ENCODE measurements around the gene CD46. TPM values are rescaled to one million over a fixed set of nuclear protein-coding genes. Genes with fewer than 3 reads are reported as not detected.
A peak's percentile ranks its signal among the peaks of the same experiment; 100 is the strongest.

CD46 gene
- total RNA-seq, 2 experiments from 2014 or later: 94.1 to 98.3 TPM

GRCh38 chr1:207811920-207812720, 60.3 kb downstream of the CD46 start:
- Mint-ChIP-seq H3K27ac (no peak overlapping the region), H3K36me3 (ENCODE audit: low read depth) (peaks cover 62% of the 10 kb centered on the region), H3K4me3 (no peak overlapping the region), H3K27me3 (ENCODE audit: low read depth) (no peaks in the 10 kb centered on the region), H3K9me3 (ENCODE audit: insufficient read depth) (no peaks in the 10 kb centered on the region), H3K4me1 (ENCODE audit: low read depth) (peaks cover 37% of the 10 kb centered on the region)
- ATAC-seq (no peak), DNase-seq (no peak)
- ChIA-PET CTCF (interaction anchor here (0.9 to 2.4 kb wide), 6 partner anchors 10 to 151 kb away, joined by 3 to 10 read pairs (median 4); no protein-coding TSS in a partner anchor), POLR2A (no interaction called here)

DNA sequence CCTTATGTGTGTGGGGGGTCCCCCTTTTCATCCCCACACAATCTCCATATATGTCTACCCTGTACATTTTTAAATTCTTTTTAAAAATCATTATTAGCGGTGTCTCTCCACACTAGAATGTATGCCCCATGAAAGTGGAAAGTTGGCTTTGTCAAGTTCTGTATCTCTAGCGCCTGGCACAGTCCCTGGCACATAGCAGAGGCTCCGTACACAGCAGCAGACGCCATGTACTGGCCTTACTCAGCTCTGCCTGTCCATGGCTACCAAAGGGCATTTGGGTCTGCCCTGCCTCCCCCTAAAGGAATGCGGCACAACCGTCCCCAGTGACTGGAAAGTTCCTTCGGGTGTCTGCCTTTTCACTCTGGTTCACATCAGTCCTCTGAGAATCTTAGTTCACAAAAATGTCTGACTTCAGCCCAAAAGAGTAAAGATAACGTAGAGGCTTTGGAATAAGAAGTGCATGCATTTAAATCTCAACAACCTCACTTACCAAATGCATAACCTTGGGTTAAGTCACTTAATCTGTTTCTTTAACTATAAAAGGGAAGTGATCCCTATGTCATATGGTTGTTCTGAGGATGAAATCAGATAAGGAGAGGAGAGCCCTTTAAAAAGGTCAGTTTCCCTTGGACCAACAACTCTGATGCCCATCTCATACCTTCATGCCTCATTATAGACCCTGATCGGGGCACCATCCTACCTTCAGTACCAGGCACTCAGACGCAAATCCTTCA, 61.1 kb downstream of the CD46 start:
- no peak for DNase-seq
- H3K4me3 Mint-ChIP-seq: no peak overlapping the region
- peaks cover 60% of the 10 kb centered on the region for H3K36me3 Mint-ChIP-seq (ENCODE audit: low read depth)
- H3K27me3 Mint-ChIP-seq (ENCODE audit: low read depth): no peaks in the 10 kb centered on the region
- no peak for ATAC-seq
- ChIA-PET CTCF (interaction anchor here (1.2 to 2.4 kb wide), 3 partner anchors 19 to 150 kb away, joined by 3 to 10 read pairs (median 6); no protein-coding TSS in a partner anchor), POLR2A (no interaction called here)
- no peak overlapping the region for H3K27ac Mint-ChIP-seq
- peaks cover 35% of the 10 kb centered on the region for H3K4me1 Mint-ChIP-seq (ENCODE audit: low read depth)
- H3K9me3 Mint-ChIP-seq (ENCODE audit: insufficient read depth): no peaks in the 10 kb centered on the region

DNA sequence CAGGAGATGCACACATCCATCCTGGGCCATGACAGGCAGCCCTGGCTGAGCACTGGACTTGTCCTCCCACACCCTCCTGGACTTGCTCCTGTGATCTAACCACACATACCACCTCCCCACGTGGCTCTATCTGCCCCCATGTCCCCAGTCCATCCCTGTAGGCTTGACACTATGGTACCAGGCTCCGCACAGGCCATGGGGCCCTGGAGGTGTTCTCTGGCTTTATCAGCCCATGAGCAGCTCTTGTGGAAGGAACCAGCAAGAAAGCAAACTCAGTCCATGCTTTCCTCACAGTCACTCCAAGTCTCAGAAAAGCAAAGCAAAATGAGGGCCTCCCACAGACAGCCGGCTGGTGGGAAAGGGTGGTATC, 61.6 kb downstream of the CD46 start:
- no peak for ATAC-seq
- H3K27ac Mint-ChIP-seq: no peak overlapping the region
- DNase-seq: no peak
- CTCF ChIA-PET: interaction anchor here (0.8 to 1.3 kb wide), 2 partner anchors 60 to 150 kb away, joined by 3 to 6 read pairs; no protein-coding TSS in a partner anchor
- no peaks in the 10 kb centered on the region for H3K27me3 Mint-ChIP-seq (ENCODE audit: low read depth)
- POLR2A ChIA-PET: no interaction called here
- H3K9me3 Mint-ChIP-seq (ENCODE audit: insufficient read depth): no peaks in the 10 kb centered on the region
- peaks cover 30% of the 10 kb centered on the region for H3K4me1 Mint-ChIP-seq (ENCODE audit: low read depth)
- no peak overlapping the region for H3K4me3 Mint-ChIP-seq
- H3K36me3 Mint-ChIP-seq (ENCODE audit: low read depth): peaks cover 55% of the 10 kb centered on the region

GRCh38 chr1:207813946-207814345, 62.1 kb downstream of the CD46 start:
- DNase-seq: no peak
- Mint-ChIP-seq H3K27ac (no peak overlapping the region), H3K9me3 (ENCODE audit: insufficient read depth) (no peaks in the 10 kb centered on the region), H3K4me1 (ENCODE audit: low read depth) (peaks cover 30% of the 10 kb centered on the region), H3K27me3 (ENCODE audit: low read depth) (no peaks in the 10 kb centered on the region), H3K36me3 (ENCODE audit: low read depth) (peaks cover 52% of the 10 kb centered on the region), H3K4me3 (no peak overlapping the region)
- POLR2A ChIA-PET: no interaction called here
- no peak for ATAC-seq
- CTCF ChIA-PET: interaction anchor here (0.8 kb wide), 1 partner anchor 60 kb away, joined by 3 read pairs; no protein-coding TSS in a partner anchor

GRCh38 chr1:207814469-207814868, 62.6 kb downstream of the CD46 start:
- ATAC-seq (no peak), DNase-seq (no peak)
- peaks cover 29% of the 10 kb centered on the region for H3K4me1 Mint-ChIP-seq (ENCODE audit: low read depth)
- ChIA-PET POLR2A (no interaction called here), CTCF (no interaction called here)
- H3K27me3 Mint-ChIP-seq (ENCODE audit: low read depth): no peaks in the 10 kb centered on the region
- no peaks in the 10 kb centered on the region for H3K9me3 Mint-ChIP-seq (ENCODE audit: insufficient read depth)
- no peak overlapping the region for H3K4me3 Mint-ChIP-seq
- H3K27ac Mint-ChIP-seq: peak overlapping the region; percentile 29
- peaks cover 49% of the 10 kb centered on the region for H3K36me3 Mint-ChIP-seq (ENCODE audit: low read depth)

GRCh38 chr1:207815466-207815865, 63.6 kb downstream of the CD46 start:
- ChIA-PET POLR2A (no interaction called here), CTCF (interaction anchor here (1.1 to 1.3 kb wide), 2 partner anchors 52 to 147 kb away, joined by 3 read pairs; no protein-coding TSS in a partner anchor)
- Mint-ChIP-seq H3K4me1 (ENCODE audit: low read depth) (peaks cover 38% of the 10 kb centered on the region), H3K27me3 (ENCODE audit: low read depth) (no peaks in the 10 kb centered on the region), H3K27ac (peak overlapping the region; percentile 13), H3K36me3 (ENCODE audit: low read depth) (peaks cover 44% of the 10 kb centered on the region), H3K9me3 (ENCODE audit: insufficient read depth) (no peaks in the 10 kb centered on the region), H3K4me3 (no peak overlapping the region)
- no peak for ATAC-seq
- no peak for DNase-seq

DNA sequence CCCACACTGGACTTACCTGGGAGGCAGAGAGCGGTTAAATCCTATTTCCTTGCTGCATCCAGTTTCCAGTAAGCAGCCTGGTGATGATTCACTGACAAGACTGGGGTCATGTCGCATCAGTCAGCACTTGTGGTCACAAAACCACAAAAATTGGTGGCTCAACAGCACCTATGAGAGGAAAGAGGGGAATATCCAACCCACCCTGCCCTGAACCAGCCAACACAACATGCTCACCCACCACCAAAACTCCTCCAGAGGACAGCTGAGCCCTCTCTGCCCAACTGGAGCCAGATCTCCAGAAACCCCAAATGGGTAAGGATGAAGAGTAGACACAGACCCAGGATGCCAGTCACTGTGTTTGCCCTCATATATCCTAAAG, 64.0 kb downstream of the CD46 start:
- Mint-ChIP-seq H3K27me3 (ENCODE audit: low read depth) (no peaks in the 10 kb centered on the region), H3K4me3 (no peak overlapping the region), H3K27ac (peak overlapping the region; percentile 13), H3K4me1 (ENCODE audit: low read depth) (peaks cover 40% of the 10 kb centered on the region), H3K36me3 (ENCODE audit: low read depth) (peaks cover 44% of the 10 kb centered on the region), H3K9me3 (ENCODE audit: insufficient read depth) (no peaks in the 10 kb centered on the region)
- peak; percentile 13 for ATAC-seq
- ChIA-PET CTCF (interaction anchor here (1.1 to 2.0 kb wide), 4 partner anchors 17 to 147 kb away, joined by 3 to 8 read pairs (median 3); no protein-coding TSS in a partner anchor), POLR2A (no interaction called here)
- peak; percentile 48 for DNase-seq

DNA sequence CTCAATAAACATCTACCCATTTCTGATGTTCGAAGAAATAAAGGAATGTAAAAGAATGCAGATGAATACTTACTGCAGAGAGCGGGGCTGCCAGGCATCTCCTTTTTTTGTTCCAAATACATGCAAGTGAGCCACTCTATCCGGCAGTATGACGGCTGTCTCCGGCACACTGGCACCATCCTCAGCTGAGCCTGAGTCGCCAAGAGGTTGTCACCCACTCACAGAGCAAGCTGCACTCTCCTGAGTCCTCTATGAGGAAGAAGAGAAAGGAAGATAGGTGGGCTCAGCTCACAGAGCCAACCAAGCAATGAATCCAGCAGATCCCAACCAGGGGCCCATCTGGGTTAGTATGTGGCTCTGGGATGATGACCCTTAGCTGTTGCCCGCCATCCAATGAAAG, 65.3 kb downstream of the CD46 start:
- no peak overlapping the region for H3K27ac Mint-ChIP-seq
- peaks cover 40% of the 10 kb centered on the region for H3K36me3 Mint-ChIP-seq (ENCODE audit: low read depth)
- DNase-seq (no peak), ATAC-seq (no peak)
- no peaks in the 10 kb centered on the region for H3K9me3 Mint-ChIP-seq (ENCODE audit: insufficient read depth)
- ChIA-PET CTCF (interaction anchor here (0.9 to 2.0 kb wide), 3 partner anchors 18 to 21 kb away, joined by 3 to 8 read pairs (median 3); no protein-coding TSS in a partner anchor), POLR2A (no interaction called here)
- H3K4me1 Mint-ChIP-seq (ENCODE audit: low read depth): peaks cover 37% of the 10 kb centered on the region
- H3K4me3 Mint-ChIP-seq: no peak overlapping the region
- no peaks in the 10 kb centered on the region for H3K27me3 Mint-ChIP-seq (ENCODE audit: low read depth)

GRCh38 chr1:207817778-207818751, 66.2 kb downstream of the CD46 start:
- H3K9me3 Mint-ChIP-seq (ENCODE audit: insufficient read depth): no peaks in the 10 kb centered on the region
- CTCF ChIA-PET: interaction anchor here (0.9 to 25.7 kb wide), 4 partner anchors 21 to 146 kb away, joined by 3 to 656 read pairs (median 6); no protein-coding TSS in a partner anchor
- ATAC-seq (no peak), DNase-seq (no peak)
- peaks cover 37% of the 10 kb centered on the region for H3K36me3 Mint-ChIP-seq (ENCODE audit: low read depth)
- no peaks in the 10 kb centered on the region for H3K27me3 Mint-ChIP-seq (ENCODE audit: low read depth)
- H3K27ac Mint-ChIP-seq: no peak overlapping the region
- H3K4me3 Mint-ChIP-seq: no peak overlapping the region
- peaks cover 44% of the 10 kb centered on the region for H3K4me1 Mint-ChIP-seq (ENCODE audit: low read depth)
- POLR2A ChIA-PET: no interaction called here

DNA sequence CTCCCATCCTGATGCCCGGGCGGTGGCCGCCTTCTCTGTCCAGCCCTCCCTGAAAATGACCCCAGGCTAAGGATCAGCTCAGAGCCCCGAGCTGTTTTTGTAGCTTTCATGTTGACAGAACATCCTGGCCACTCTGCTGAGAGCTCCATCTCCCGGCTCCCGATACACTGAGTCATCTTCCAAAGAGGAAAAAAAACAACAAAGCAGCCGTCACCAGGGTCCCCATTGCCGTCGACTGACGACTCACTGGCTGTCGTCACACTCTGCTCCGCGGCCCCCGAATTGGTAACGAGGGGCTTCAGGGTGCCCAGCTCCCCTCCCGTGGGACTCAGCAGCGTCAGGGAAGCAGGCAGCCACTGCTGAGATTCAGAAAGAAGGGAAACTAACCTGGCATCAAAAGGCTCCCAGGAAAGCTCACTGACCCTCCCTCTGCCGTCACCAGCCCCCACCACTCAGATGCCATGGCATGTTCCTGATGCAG, 67.2 kb downstream of the CD46 start:
- no peak for ATAC-seq
- Mint-ChIP-seq H3K4me3 (no peak overlapping the region), H3K36me3 (ENCODE audit: low read depth) (peaks cover 33% of the 10 kb centered on the region), H3K4me1 (ENCODE audit: low read depth) (peaks cover 52% of the 10 kb centered on the region), H3K27ac (no peak overlapping the region), H3K27me3 (ENCODE audit: low read depth) (no peaks in the 10 kb centered on the region), H3K9me3 (ENCODE audit: insufficient read depth) (no peaks in the 10 kb centered on the region)
- ChIA-PET CTCF (interaction anchor here (0.9 to 25.7 kb wide), 4 partner anchors 22 to 145 kb away, joined by 3 to 656 read pairs (median 4); no protein-coding TSS in a partner anchor), POLR2A (no interaction called here)
- DNase-seq: no peak
